Vagina (tissue), 2 donors: ENCODE results near the gene PKD2L2.

Source experiments
- POLR2AphosphoS5 ChIP-seq, 2 donors: sonication (generic); formaldehyde crosslinking; IDR thresholded peaks; one replicate each; pipeline ENCODE4 v1.9.0; 2017; ENCODE audit warnings: antibody characterized with exemption in 2 of 2, mild to moderate bottlenecking in 2 of 2, low read depth in 1 of 2; ENCODE audit not compliant: insufficient read depth in 1 of 2
- TF ChIP-seq, protein P1 (sequence below), 3 experiments: fragments of 450-650 bp in 2 of 3; fragments of 200-600 bp in 1 of 3; sonication (generic) in 1 of 3; IDR thresholded peaks; one replicate each; pipeline ENCODE4 v1.5.1; 2017 to 2019; ENCODE audit warnings: antibody characterized with exemption in 3 of 3, mild to moderate bottlenecking in 2 of 3, moderate library complexity in 2 of 3

DNA sequence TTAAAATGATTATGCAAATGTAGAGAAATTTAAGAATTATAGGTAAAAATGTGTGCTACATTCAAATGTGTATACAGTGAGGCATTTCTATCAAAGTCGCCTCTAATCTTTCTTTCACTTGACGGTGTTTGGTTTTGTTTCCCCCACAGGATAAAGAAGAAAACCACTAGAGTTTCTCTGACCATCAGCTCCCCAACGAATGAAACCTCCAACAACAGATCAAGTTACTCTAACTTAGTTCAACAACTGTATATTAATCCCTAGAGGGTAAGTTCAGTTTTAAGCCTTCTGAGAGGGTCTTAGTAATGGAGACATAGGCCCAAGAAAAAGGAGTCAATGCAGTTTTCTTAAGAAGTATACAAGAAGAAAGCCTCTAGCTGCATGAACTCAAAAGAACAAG is 33.1 kb upstream of the PKD2L2 start:
- TF ChIP-seq, protein P1, sequence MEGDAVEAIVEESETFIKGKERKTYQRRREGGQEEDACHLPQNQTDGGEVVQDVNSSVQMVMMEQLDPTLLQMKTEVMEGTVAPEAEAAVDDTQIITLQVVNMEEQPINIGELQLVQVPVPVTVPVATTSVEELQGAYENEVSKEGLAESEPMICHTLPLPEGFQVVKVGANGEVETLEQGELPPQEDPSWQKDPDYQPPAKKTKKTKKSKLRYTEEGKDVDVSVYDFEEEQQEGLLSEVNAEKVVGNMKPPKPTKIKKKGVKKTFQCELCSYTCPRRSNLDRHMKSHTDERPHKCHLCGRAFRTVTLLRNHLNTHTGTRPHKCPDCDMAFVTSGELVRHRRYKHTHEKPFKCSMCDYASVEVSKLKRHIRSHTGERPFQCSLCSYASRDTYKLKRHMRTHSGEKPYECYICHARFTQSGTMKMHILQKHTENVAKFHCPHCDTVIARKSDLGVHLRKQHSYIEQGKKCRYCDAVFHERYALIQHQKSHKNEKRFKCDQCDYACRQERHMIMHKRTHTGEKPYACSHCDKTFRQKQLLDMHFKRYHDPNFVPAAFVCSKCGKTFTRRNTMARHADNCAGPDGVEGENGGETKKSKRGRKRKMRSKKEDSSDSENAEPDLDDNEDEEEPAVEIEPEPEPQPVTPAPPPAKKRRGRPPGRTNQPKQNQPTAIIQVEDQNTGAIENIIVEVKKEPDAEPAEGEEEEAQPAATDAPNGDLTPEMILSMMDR (IDR thresholded peaks at IDR 0.05), result no peak
- TF ChIP-seq POLR2AphosphoS5 (IDR thresholded peaks at IDR 0.05; ENCODE audit: insufficient read depth in 1 of 2, low read depth in 1 of 2), result no peak
